ENCODE data around the gene EPS15. TPM values are rescaled to one million over a fixed set of nuclear protein-coding genes. Genes with fewer than 3 reads are reported as not detected.

The EPS15 gene
- total and polyA plus RNA-seq, 2 of the 13 experiments (the other 11 are each of a cell fraction or from before 2014, with no cell fraction given): 14.3 to 19.3 TPM

GRCh38 chr1:51454554-51454953, 64.5 kb downstream of the EPS15 start (continued):
- TF ChIP-seq ZNF704 (CRISPR knock-in tag; IDR thresholded peaks at IDR 0.05; ENCODE audit: borderline replicate concordance) (no peak), ZNF781 (CRISPR knock-in tag; IDR thresholded peaks at IDR 0.05; ENCODE audit: borderline replicate concordance, not compliant biosample characterization) (no peak), HHEX (CRISPR knock-in tag; IDR thresholded peaks at IDR 0.05) (no peak), BRF2 (CRISPR knock-in tag; IDR thresholded peaks at IDR 0.05) (no peak), ZNF614 (CRISPR knock-in tag; IDR thresholded peaks at IDR 0.05; ENCODE audit: borderline replicate concordance) (no peak), SIX4 (CRISPR knock-in tag; IDR thresholded peaks at IDR 0.05) (no peak)

GRCh38 chr1:51453010-51453409, 66.1 kb downstream of the EPS15 start:
- FAIRE-seq: no peak
- no peak overlapping the region for H3K4me3 ChIP-seq (replicated peaks in 1 of 3; ENCODE audit: insufficient read depth in 1 of 3, low read depth in 2 of 3, low read length in 3 of 3)
- POLR2A ChIA-PET: no interaction called here
- no peak for DNase-seq (ENCODE audit: low spot score)
- H3K27ac ChIP-seq (ENCODE audit: extremely low read length, insufficient read depth, low read length): no peak overlapping the region
- no TSS peak for BruUV-seq (replicated peaks)
- peaks cover 0 to 2% of the 10 kb centered on the region in 2 experiments; a peak in 2 of 5 replicates for H3K36me3 ChIP-seq (replicated peaks in 1 of 2; ENCODE audit: control insufficient read depth in 1 of 2, insufficient read depth in 2 of 2, low read length in 2 of 2)
- no peaks in the 10 kb centered on the region for H3K27me3 ChIP-seq (ENCODE audit: control insufficient read depth in 1 of 2, insufficient read depth in 2 of 2, low read length in 2 of 2)
- no peaks in the 10 kb centered on the region for H4K20me1 ChIP-seq (ENCODE audit: insufficient read depth, low read length)
- ATAC-seq: no peak
- H3K9me3 ChIP-seq (ENCODE audit: low read length): no peaks in the 10 kb centered on the region
- H3K4me1 ChIP-seq (ENCODE audit: insufficient read depth, low read length): no peaks in the 10 kb centered on the region
- CTCF ChIA-PET (ENCODE audit: low intra/inter-chr PET ratio, low total read pairs): no interaction called here
- in situ Hi-C loops (cut with HindIII; ENCODE audit: extremely low pct_ligation_motif_present, low pct_unique_long_range_greater_than_20kb): no loop called here
- H2AFZ ChIP-seq (ENCODE audit: low read length): no peak overlapping the region
- intact Hi-C loops (cut with micrococcal nuclease; ENCODE audit: unreplicated experiment): no loop called here
- WGBS (ENCODE audit: low lambda C conversion rate): 89% methylated on average over 2 of the region's 2 CpGs
- no peaks in the 10 kb centered on the region for H3K79me2 ChIP-seq (ENCODE audit: insufficient read depth, low read length)
- H3K4me2 ChIP-seq (ENCODE audit: low read depth, low read length): no peak overlapping the region
- no peak overlapping the region for H3K9ac ChIP-seq (ENCODE audit: insufficient read depth, low read depth, low read length)
- no peak for TF ChIP-seq MAF1 (CRISPR knock-in tag; IDR thresholded peaks at IDR 0.05; ENCODE audit: borderline replicate concordance)
- TF ChIP-seq IRF9 (CRISPR knock-in tag; IDR thresholded peaks at IDR 0.05; ENCODE audit: borderline replicate concordance): no peak
- no peak for TF ChIP-seq EEA1 (CRISPR knock-in tag; IDR thresholded peaks at IDR 0.05; ENCODE audit: borderline replicate concordance)
- TF ChIP-seq YEATS2 (CRISPR knock-in tag; IDR thresholded peaks at IDR 0.05; ENCODE audit: borderline replicate concordance): no peak
- TF ChIP-seq REXO4 (CRISPR knock-in tag; IDR thresholded peaks at IDR 0.05; ENCODE audit: borderline replicate concordance): no peak
- TF ChIP-seq CEBPG (CRISPR knock-in tag; IDR thresholded peaks at IDR 0.05): no peak
